Activated CD8-positive, alpha-beta T cell treated with anti-CD3 and anti-CD28 coated beads, Interleukin-2, amount 10 ng/mL, durations not matched to agents 7 days and 5 days (primary cell): ENCODE measurements around the gene IQCH. TPM values are rescaled to one million over a fixed set of nuclear protein-coding genes. Genes with fewer than 3 reads are reported as not detected.

Source experiments
- ATAC-seq: fragments of 150-1000 bp; cut with Tn5 transposase; one replicate; pipeline ENCODE4 v1.10.0; 2021; ENCODE audit warnings: moderate library complexity
- CTCF ChIA-PET: fragments of 350-600 bp; sonication (Branson Sonifier 250); formaldehyde crosslinking; loops from one replicate; lab custom pipeline; 2021; ENCODE audit warnings: antibody characterized with exemption; lab: Charles Lee
- POLR2A ChIA-PET: fragments of 350-600 bp; sonication (Branson Sonifier 250); formaldehyde crosslinking; loops from one replicate; lab custom pipeline; 2021; ENCODE audit warnings: antibody characterized with exemption; lab: Charles Lee
- DNase-seq: peaks from one replicate; pipeline ENCODE4 v3.0.0-alpha.2; 2020
- H3K27ac Mint-ChIP-seq: one replicate; pipeline ENCODE4 v1.8.0; 2021; ENCODE audit warnings: mild to moderate bottlenecking, mixed read lengths
- H3K27me3 Mint-ChIP-seq: one replicate; pipeline ENCODE4 v1.8.0; 2021; ENCODE audit warnings: low read depth, mixed read lengths
- H3K36me3 Mint-ChIP-seq: one replicate; pipeline ENCODE4 v1.8.0; 2021; ENCODE audit warnings: low read depth, mixed read lengths
- H3K4me1 Mint-ChIP-seq: one replicate; pipeline ENCODE4 v1.8.0; 2021; ENCODE audit warnings: low read depth, mixed read lengths
- H3K4me3 Mint-ChIP-seq: one replicate; pipeline ENCODE4 v1.8.0; 2021; ENCODE audit warnings: mild to moderate bottlenecking, mixed read lengths
- H3K9me3 Mint-ChIP-seq: one replicate; pipeline ENCODE4 v1.8.0; 2022; ENCODE audit warnings: mixed read lengths; ENCODE audit not compliant: insufficient read depth
- total RNA-seq, 2 experiments: library from RNA; stranded (reverse); gene quantifications; one replicate each; pipeline ENCODE4 v1.2.3, GENCODE V29; 2021

IQCH gene
- total RNA-seq, 2 experiments from 2014 or later = 0.97 to 2.2 TPM

GRCh38 chr15:67331676-67332075 is 77.1 kb downstream of the IQCH start:
- H3K9me3 Mint-ChIP-seq = no peaks in the 10 kb centered on the region
- no peak overlapping the region for H3K4me3 Mint-ChIP-seq
- H3K27ac Mint-ChIP-seq = no peak overlapping the region
- CTCF ChIA-PET = no interaction called here
- DNase-seq (no peak), ATAC-seq (no peak)
- no peaks in the 10 kb centered on the region for H3K4me1 Mint-ChIP-seq
- POLR2A ChIA-PET = no interaction called here
- peaks cover 2% of the 10 kb centered on the region for H3K36me3 Mint-ChIP-seq
- H3K27me3 Mint-ChIP-seq = peaks cover 17% of the 10 kb centered on the region

GRCh38 chr15:67335026-67335425 is 80.4 kb downstream of the IQCH start:
- H3K4me1 Mint-ChIP-seq = no peaks in the 10 kb centered on the region
- POLR2A ChIA-PET = no interaction called here

GRCh38 chr15:67335534-67336222 is 81.1 kb downstream of the IQCH start:
- Mint-ChIP-seq H3K4me1 (no peaks in the 10 kb centered on the region), H3K36me3 (no peaks in the 10 kb centered on the region), H3K4me3 (no peak overlapping the region), H3K27ac (no peak overlapping the region), H3K9me3 (no peaks in the 10 kb centered on the region), H3K27me3 (peaks cover 12% of the 10 kb centered on the region)
- no peak for ATAC-seq
- no peak for DNase-seq
- CTCF ChIA-PET = no interaction called here
- POLR2A ChIA-PET = no interaction called here

More at GRCh38 chr15:67335026-67335425, 80.4 kb downstream of the IQCH start:
- CTCF ChIA-PET = no interaction called here
- ATAC-seq (no peak), DNase-seq (no peak)
- Mint-ChIP-seq H3K4me3 (no peak overlapping the region), H3K9me3 (no peaks in the 10 kb centered on the region), H3K27ac (no peak overlapping the region), H3K27me3 (peaks cover 16% of the 10 kb centered on the region), H3K36me3 (no peaks in the 10 kb centered on the region)

GRCh38 chr15:67340630-67341029 is 86.0 kb downstream of the IQCH start:
- H3K4me3 Mint-ChIP-seq = no peak overlapping the region
- H3K9me3 Mint-ChIP-seq = peaks cover 5% of the 10 kb centered on the region
- ChIA-PET POLR2A (no interaction called here), CTCF (no interaction called here)
- ATAC-seq = no peak
- H3K27me3 Mint-ChIP-seq = peaks cover 13% of the 10 kb centered on the region
- peaks cover 1% of the 10 kb centered on the region for H3K36me3 Mint-ChIP-seq
- no peak overlapping the region for H3K27ac Mint-ChIP-seq
- H3K4me1 Mint-ChIP-seq = no peaks in the 10 kb centered on the region
- no peak for DNase-seq

- Mint-ChIP-seq H3K36me3 (peaks cover 1% of the 10 kb centered on the region), H3K27me3 (peaks cover 13% of the 10 kb centered on the region), H3K9me3 (peaks cover 5% of the 10 kb centered on the region), H3K4me1 (no peaks in the 10 kb centered on the region), H3K4me3 (no peak overlapping the region), H3K27ac (no peak overlapping the region)
- POLR2A ChIA-PET = no interaction called here
- DNase-seq (no peak), ATAC-seq (no peak)
- CTCF ChIA-PET = no interaction called here
These were observed 87.0 kb downstream of the IQCH start for GRCh38 chr15:67341539-67341938.

- Mint-ChIP-seq H3K27me3 (peaks cover 16% of the 10 kb centered on the region), H3K4me1 (no peaks in the 10 kb centered on the region), H3K9me3 (peaks cover 10% of the 10 kb centered on the region), H3K27ac (no peak overlapping the region), H3K4me3 (no peak overlapping the region), H3K36me3 (peaks cover 1% of the 10 kb centered on the region)
- CTCF ChIA-PET = no interaction called here
- DNase-seq (no peak), ATAC-seq (no peak)
- POLR2A ChIA-PET = no interaction called here
These were observed 88.6 kb downstream of the IQCH start for GRCh38 chr15:67343206-67343605.

- no peak overlapping the region for H3K27ac Mint-ChIP-seq
- H3K4me1 Mint-ChIP-seq = no peaks in the 10 kb centered on the region
- H3K27me3 Mint-ChIP-seq = peaks cover 20% of the 10 kb centered on the region
- ChIA-PET CTCF (no interaction called here), POLR2A (no interaction called here)
- ATAC-seq (no peak), DNase-seq (no peak)
- H3K9me3 Mint-ChIP-seq = peaks cover 10% of the 10 kb centered on the region
- H3K4me3 Mint-ChIP-seq = no peak overlapping the region
- peaks cover 1% of the 10 kb centered on the region for H3K36me3 Mint-ChIP-seq
These were observed 95.0 kb downstream of the IQCH start for GRCh38 chr15:67349634-67350033.

- peaks cover 10% of the 10 kb centered on the region for H3K9me3 Mint-ChIP-seq
- CTCF ChIA-PET = no interaction called here
- POLR2A ChIA-PET = no interaction called here
- peaks cover 1% of the 10 kb centered on the region for H3K36me3 Mint-ChIP-seq
- no peaks in the 10 kb centered on the region for H3K4me1 Mint-ChIP-seq
- no peak for ATAC-seq
- H3K27me3 Mint-ChIP-seq = peaks cover 21% of the 10 kb centered on the region
- no peak for DNase-seq
- no peak overlapping the region for H3K4me3 Mint-ChIP-seq
- no peak overlapping the region for H3K27ac Mint-ChIP-seq
These were observed 95.5 kb downstream of the IQCH start for GRCh38 chr15:67350042-67350441.

GRCh38 chr15:67358391-67358790 is 103.8 kb downstream of the IQCH start:
- ATAC-seq (no peak), DNase-seq (no peak)
- Mint-ChIP-seq H3K4me1 (no peaks in the 10 kb centered on the region), H3K27me3 (peaks cover 7% of the 10 kb centered on the region), H3K36me3 (no peaks in the 10 kb centered on the region), H3K27ac (no peak overlapping the region), H3K4me3 (no peak overlapping the region), H3K9me3 (no peaks in the 10 kb centered on the region)
- POLR2A ChIA-PET = no interaction called here
- CTCF ChIA-PET = no interaction called here

GRCh38 chr15:67358812-67359211 is 104.2 kb downstream of the IQCH start:
- ChIA-PET CTCF (no interaction called here), POLR2A (no interaction called here)
- Mint-ChIP-seq H3K9me3 (no peaks in the 10 kb centered on the region), H3K4me1 (no peaks in the 10 kb centered on the region), H3K27ac (no peak overlapping the region), H3K36me3 (no peaks in the 10 kb centered on the region), H3K27me3 (peaks cover 11% of the 10 kb centered on the region), H3K4me3 (no peak overlapping the region)
- ATAC-seq (no peak), DNase-seq (no peak)

GRCh38 chr15:67359431-67360079 is 105.0 kb downstream of the IQCH start:
- no peaks in the 10 kb centered on the region for H3K9me3 Mint-ChIP-seq
- no peaks in the 10 kb centered on the region for H3K4me1 Mint-ChIP-seq
- ChIA-PET CTCF (interaction anchor here (1.1 kb wide), 1 partner anchor 99 kb away, joined by 3 read pairs; no protein-coding TSS in a partner anchor), POLR2A (no interaction called here)
- no peak for ATAC-seq
- no peaks in the 10 kb centered on the region for H3K36me3 Mint-ChIP-seq
- no peak overlapping the region for H3K4me3 Mint-ChIP-seq
- no peak overlapping the region for H3K27ac Mint-ChIP-seq
- peaks cover 10% of the 10 kb centered on the region for H3K27me3 Mint-ChIP-seq
- DNase-seq = no peak

GRCh38 chr15:67361100-67361499 is 106.5 kb downstream of the IQCH start:
- H3K27me3 Mint-ChIP-seq = peaks cover 8% of the 10 kb centered on the region
- ChIA-PET CTCF (no interaction called here), POLR2A (no interaction called here)
- H3K4me3 Mint-ChIP-seq = no peak overlapping the region
- ATAC-seq = no peak
- no peak for DNase-seq
- H3K27ac Mint-ChIP-seq = no peak overlapping the region
- no peaks in the 10 kb centered on the region for H3K4me1 Mint-ChIP-seq
- H3K36me3 Mint-ChIP-seq = no peaks in the 10 kb centered on the region
- no peaks in the 10 kb centered on the region for H3K9me3 Mint-ChIP-seq
